SHP77 (cell line): Measurements from ENCODE around the gene PLEKHA5.
"Not testable (repeated sequence)": the region's sequence is repeated elsewhere in the genome, so short reads cannot be mapped to it uniquely, and the experiment has no call there.

Experiments
- DNase-seq, 2 experiments: peaks; one replicate each; lab custom pipeline; 2025; lab: John Stamatoyannopoulos, UW

The PLEKHA5 gene

GRCh38 chr12:19169222-19169621 is 39.7 kb downstream of the PLEKHA5 start:
- DNase-seq: no peak

- not testable (repeated sequence) for DNase-seq
These were observed 40.8 kb downstream of the PLEKHA5 start for GRCh38 chr12:19170286-19170685.

DNA sequence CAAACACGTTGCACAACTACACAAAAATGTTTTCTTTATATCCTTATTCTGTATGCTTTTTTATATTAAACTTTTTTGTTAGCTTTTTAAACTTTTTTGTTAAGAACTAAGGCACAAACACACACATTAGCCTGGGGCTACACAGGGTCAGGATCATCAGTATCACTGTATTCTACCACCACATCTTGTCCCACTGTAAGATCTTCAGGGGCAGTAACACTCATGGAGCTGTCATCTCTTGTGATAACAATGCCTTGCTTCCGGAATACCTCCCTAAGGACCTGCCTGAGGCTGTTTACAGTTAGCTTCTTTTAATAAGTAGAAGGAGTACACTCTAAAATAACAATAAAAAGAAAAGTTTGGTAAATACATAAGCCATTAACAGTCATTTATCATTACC is 42.2 kb downstream of the PLEKHA5 start:
- DNase-seq: no peak

- DNase-seq: no peak
These were observed 48.2 kb downstream of the PLEKHA5 start for GRCh38 chr12:19177754-19178153.

GRCh38 chr12:19179986-19180385 is 50.5 kb downstream of the PLEKHA5 start:
- no peak for DNase-seq

GRCh38 chr12:19181666-19182426 is 52.3 kb downstream of the PLEKHA5 start:
- no peak for DNase-seq

GRCh38 chr12:19183121-19183838 is 53.7 kb downstream of the PLEKHA5 start:
- no peak for DNase-seq

GRCh38 chr12:19185262-19185929 is 55.9 kb downstream of the PLEKHA5 start:
- no peak for DNase-seq

GRCh38 chr12:19186722-19187661 is 57.5 kb downstream of the PLEKHA5 start:
- peak; percentile 2 to 4 for DNase-seq

DNA sequence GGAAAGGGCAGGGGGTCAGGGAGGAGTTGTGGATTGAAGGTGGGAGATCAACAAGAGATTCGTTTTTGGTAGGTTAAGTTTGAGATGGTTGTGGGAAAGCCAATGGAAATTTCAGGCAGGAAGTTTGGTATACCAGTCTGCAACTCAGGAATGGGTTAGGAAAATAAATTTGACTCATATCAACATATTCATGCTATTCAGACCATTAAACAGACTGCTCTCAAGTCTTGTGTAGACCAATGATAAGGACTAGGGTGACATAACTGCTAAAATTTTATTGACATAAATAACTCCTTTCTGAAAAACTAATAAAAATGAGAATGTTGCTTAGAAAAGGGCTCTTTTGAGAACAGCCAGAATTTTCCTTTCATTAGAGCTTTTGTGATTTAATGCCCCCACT is 60.0 kb downstream of the PLEKHA5 start:
- DNase-seq: no peak

DNA sequence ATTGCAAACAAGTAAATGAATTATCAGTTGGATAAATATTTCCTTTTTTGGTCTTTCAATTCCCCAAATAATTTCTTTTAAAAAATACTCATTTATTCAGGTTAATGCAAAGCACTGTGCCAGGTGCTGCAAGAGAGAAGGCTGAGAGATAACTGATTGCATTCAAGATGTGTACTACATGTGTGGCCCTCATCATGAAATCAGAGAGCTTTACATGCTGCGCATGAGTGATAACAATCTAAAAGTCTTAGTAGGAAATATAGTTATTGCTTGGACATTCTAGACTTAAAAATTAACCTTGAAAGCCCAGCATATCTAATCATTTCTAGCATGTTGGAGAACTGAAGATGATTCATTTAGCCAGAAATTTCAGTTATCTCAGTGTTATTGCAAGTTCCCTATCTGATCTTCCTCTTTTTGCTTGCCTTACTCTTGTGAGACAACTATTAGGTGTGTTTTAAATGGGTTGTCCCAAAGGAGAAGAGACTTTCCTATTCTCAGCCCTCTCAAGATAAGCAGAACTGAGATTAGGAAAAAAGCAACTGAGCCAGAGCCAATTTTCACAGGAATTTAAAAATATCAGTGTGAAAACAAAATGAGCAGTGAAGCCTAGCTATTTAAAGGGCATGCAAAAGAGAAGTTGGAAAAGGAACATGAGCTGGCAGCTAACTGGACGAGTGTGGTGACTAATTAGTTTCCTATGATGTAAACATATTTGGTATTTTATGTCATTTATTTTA is 60.9 kb downstream of the PLEKHA5 start:
- no peak for DNase-seq

- no peak for DNase-seq
These were observed 61.6 kb downstream of the PLEKHA5 start for GRCh38 chr12:19191089-19191488.

DNA sequence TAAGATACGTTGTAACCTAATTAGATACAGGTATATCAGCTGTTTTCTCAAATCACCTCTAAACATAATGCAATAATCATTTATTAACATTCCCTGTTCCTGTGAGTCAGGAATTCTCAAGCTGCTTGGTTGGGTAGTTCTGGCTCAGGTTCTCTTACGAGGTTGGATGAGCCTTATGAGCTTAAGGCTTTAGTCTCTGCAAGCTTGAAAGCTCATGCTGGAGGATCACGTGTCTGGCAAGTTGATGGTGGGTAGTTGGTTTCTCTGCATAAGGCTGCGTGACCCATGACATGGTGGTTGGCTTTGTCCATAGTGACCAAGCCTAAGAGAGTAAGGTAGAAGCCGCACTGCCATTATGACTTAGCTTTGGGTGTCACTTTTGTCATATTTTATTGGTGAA is 62.0 kb downstream of the PLEKHA5 start:
- DNase-seq: no peak

- DNase-seq: no peak
These were observed 63.2 kb downstream of the PLEKHA5 start for GRCh38 chr12:19192710-19193109.

DNA sequence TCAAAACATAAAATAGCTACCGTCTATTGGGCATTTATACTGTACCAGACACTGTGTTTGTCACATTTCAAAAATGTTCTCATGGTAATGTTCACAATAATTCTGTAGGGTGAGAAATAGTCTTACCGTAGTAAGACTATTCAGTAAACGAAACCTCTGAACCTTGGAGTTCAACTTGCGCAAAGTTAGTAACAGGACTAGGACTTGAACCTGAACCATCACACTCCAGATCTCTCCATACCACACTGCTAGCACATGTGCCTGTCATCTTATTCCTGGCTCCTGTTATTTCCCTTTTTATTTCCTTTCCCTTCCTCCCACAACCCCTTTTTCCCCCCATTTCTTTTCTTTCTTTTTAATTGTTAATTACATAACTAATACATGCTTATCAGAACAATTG is 65.4 kb downstream of the PLEKHA5 start:
- no peak for DNase-seq

GRCh38 chr12:19196959-19197630 is 67.6 kb downstream of the PLEKHA5 start:
- DNase-seq: peak in 1 of 2 experiments; percentile 25

DNA sequence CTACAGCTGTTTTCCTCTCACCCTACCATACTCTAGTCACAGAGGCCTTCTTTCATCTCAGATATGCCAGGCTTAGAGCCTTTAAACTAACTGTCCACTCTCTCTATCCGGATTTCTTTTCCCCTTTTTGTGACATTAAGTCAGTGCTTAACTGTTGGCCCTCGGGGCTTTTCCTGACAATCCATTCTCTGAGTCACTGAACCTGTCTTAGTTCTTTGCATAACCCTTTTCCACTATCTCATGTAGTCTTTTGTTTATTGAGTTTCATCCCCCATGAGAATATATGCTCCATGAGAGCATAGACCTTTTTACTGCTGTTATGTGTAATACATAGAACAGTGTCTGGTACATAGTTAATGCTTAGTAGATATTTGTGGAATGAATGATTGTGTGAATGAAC is 68.7 kb downstream of the PLEKHA5 start:
- no peak for DNase-seq

GRCh38 chr12:19199332-19199731 is 69.8 kb downstream of the PLEKHA5 start:
- DNase-seq: no peak

- DNase-seq: no peak
These were observed 70.7 kb downstream of the PLEKHA5 start for GRCh38 chr12:19200261-19200660.

GRCh38 chr12:19201661-19202060 is 72.1 kb downstream of the PLEKHA5 start:
- DNase-seq: no peak

GRCh38 chr12:19203013-19203412 is 73.5 kb downstream of the PLEKHA5 start:
- DNase-seq: no peak
